ENCODE measurements around the gene ZP3.

GRCh38 chr7:76411626-76412025, 13.1 kb upstream of the ZP3 start:
- TF ChIP-seq CTCF (IDR thresholded peaks at IDR 0.05; ENCODE audit: poor library complexity, severe bottlenecking) = no peak
- no peak for TF ChIP-seq EZH2 (IDR thresholded peaks at IDR 0.05; ENCODE audit: borderline replicate concordance, insufficient read depth, low read length, poor library complexity, severe bottlenecking)
- TF ChIP-seq REST (IDR thresholded peaks at IDR 0.05; ENCODE audit: borderline replicate concordance) = no peak
- TF ChIP-seq TAF1 (IDR thresholded peaks at IDR 0.05; ENCODE audit: low read depth) = no peak
- TF ChIP-seq MXI1 (conservative IDR thresholded peaks at IDR 0.05; ENCODE audit: poor library complexity, severe bottlenecking) = no peak
- TF ChIP-seq EP300 (conservative IDR thresholded peaks at IDR 0.05; ENCODE audit: poor library complexity, severe bottlenecking) = no peak
- TF ChIP-seq POLR2AphosphoS5 (IDR thresholded peaks at IDR 0.05) = no peak
- TF ChIP-seq RAD21 (conservative IDR thresholded peaks at IDR 0.05) = no peak

Data from neural cell (in vitro differentiated cells).